ENCODE measurements around the gene XCR1. TPM values are rescaled to one million over a fixed set of nuclear protein-coding genes. Genes with fewer than 3 reads are reported as not detected.

Gene XCR1
- total RNA-seq, 2 experiments from 2014 or later: not detected

GRCh38 chr3:45988362-45988761 lies 38.9 kb downstream of the XCR1 start:
- H3K4me3 Mint-ChIP-seq: no peak overlapping the region
- no peak for DNase-seq
- POLR2A ChIA-PET: no interaction called here

GRCh38 chr3:45987368-45988291 lies 39.7 kb downstream of the XCR1 start:
- CTCF ChIA-PET: interaction anchor here (1.1 kb wide), 1 partner anchor 391 kb away, joined by 3 read pairs; no protein-coding TSS in a partner anchor
- Mint-ChIP-seq H3K9me3 (ENCODE audit: insufficient read depth) (no peaks in the 10 kb centered on the region), H3K27ac (peak overlapping the region; percentile 39), H3K4me3 (no peak overlapping the region), H3K27me3 (ENCODE audit: low read depth) (no peaks in the 10 kb centered on the region), H3K4me1 (ENCODE audit: low read depth) (peaks cover 94% of the 10 kb centered on the region), H3K36me3 (ENCODE audit: low read depth) (peaks cover 85% of the 10 kb centered on the region)
- POLR2A ChIA-PET: no interaction called here
- DNase-seq (no peak), ATAC-seq (no peak)

More at GRCh38 chr3:45988362-45988761, 38.9 kb downstream of the XCR1 start:
- ATAC-seq: no peak
- H3K36me3 Mint-ChIP-seq (ENCODE audit: low read depth): peaks cover 85% of the 10 kb centered on the region
- peak overlapping the region; percentile 39 for H3K27ac Mint-ChIP-seq
- H3K4me1 Mint-ChIP-seq (ENCODE audit: low read depth): peaks cover 95% of the 10 kb centered on the region
- H3K9me3 Mint-ChIP-seq (ENCODE audit: insufficient read depth): no peaks in the 10 kb centered on the region
- CTCF ChIA-PET: no interaction called here
- H3K27me3 Mint-ChIP-seq (ENCODE audit: low read depth): no peaks in the 10 kb centered on the region

GRCh38 chr3:45986303-45986982 lies 40.8 kb downstream of the XCR1 start:
- no peak overlapping the region for H3K4me3 Mint-ChIP-seq
- ChIA-PET POLR2A (no interaction called here), CTCF (interaction anchor here (1.1 kb wide), 1 partner anchor 392 kb away, joined by 3 read pairs; no protein-coding TSS in a partner anchor)
- H3K4me1 Mint-ChIP-seq (ENCODE audit: low read depth): peaks cover 92% of the 10 kb centered on the region
- no peak for ATAC-seq
- DNase-seq: no peak
- no peaks in the 10 kb centered on the region for H3K9me3 Mint-ChIP-seq (ENCODE audit: insufficient read depth)
- peaks cover 85% of the 10 kb centered on the region for H3K36me3 Mint-ChIP-seq (ENCODE audit: low read depth)
- no peaks in the 10 kb centered on the region for H3K27me3 Mint-ChIP-seq (ENCODE audit: low read depth)
- peak overlapping the region; percentile 21 for H3K27ac Mint-ChIP-seq

- no peak for ATAC-seq
- Mint-ChIP-seq H3K4me1 (ENCODE audit: low read depth) (peaks cover 92% of the 10 kb centered on the region), H3K9me3 (ENCODE audit: insufficient read depth) (no peaks in the 10 kb centered on the region), H3K4me3 (no peak overlapping the region), H3K27ac (peak overlapping the region; percentile 43), H3K36me3 (ENCODE audit: low read depth) (peaks cover 89% of the 10 kb centered on the region), H3K27me3 (ENCODE audit: low read depth) (no peaks in the 10 kb centered on the region)
- DNase-seq: no peak
- POLR2A ChIA-PET: interaction anchor here (2.3 kb wide), 1 partner anchor 8 kb away, joined by 10 read pairs; no protein-coding TSS in a partner anchor
- CTCF ChIA-PET: interaction anchor here (1.0 kb wide), 2 partner anchors 40 to 46 kb away, joined by 3 read pairs; no protein-coding TSS in a partner anchor
These were observed 41.6 kb downstream of the XCR1 start for GRCh38 chr3:45985532-45986302.

DNA sequence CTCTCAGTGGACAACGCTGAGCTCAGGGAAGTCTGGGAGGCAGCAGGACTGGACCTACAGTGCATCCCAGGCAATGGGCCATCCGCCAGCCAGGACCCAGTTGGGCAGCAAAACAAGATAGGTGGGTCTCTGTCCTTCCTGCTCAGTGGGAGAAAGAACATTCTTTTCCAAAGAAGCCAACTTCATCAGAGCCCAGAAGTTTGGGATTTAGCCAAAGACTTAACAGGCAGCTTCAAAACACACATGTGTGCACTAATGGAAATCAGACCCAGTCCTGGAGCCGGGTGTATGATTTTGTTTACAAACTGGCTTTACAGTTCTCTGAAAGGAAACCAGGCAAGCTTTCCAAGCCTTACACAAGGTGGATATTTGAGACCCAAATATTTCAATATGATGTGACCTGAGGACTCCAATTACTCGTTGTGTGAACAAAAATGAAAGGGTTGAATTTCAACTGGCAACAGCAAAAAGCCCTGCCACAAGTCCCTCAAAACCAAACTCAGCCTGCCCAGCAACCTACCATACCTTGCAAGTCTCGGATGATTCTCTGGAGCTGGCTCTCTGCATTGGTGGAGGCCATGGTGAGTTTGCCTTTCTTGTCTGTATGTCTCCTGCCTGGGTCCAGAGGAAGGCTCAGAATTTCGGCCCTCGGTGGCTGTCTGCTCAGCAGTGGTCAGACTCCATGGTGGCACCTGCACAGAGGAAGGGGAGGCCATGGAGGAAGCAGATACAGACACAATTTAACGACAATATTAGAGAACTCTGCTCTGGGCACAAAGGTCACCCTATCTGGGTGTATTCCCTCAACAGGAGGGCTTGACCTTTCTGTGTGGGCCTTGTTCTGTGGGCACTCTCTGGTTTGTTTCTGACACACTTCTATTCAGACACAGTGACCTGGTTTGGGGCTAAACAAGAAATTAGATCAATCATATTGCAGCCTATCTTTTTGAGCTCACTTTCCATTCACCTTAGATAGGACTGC lies 42.7 kb downstream of the XCR1 start:
- H3K4me3 Mint-ChIP-seq: no peak overlapping the region
- ChIA-PET CTCF (interaction anchor here (1.0 to 1.5 kb wide), 4 partner anchors 39 to 394 kb away, joined by 3 to 7 read pairs (median 3); no protein-coding TSS in a partner anchor), POLR2A (interaction anchor here (2.3 kb wide), 1 partner anchor 9 kb away, joined by 10 read pairs; no protein-coding TSS in a partner anchor)
- ATAC-seq (no peak), DNase-seq (no peak)
- H3K9me3 Mint-ChIP-seq (ENCODE audit: insufficient read depth): no peaks in the 10 kb centered on the region
- H3K36me3 Mint-ChIP-seq (ENCODE audit: low read depth): peaks cover 90% of the 10 kb centered on the region
- no peaks in the 10 kb centered on the region for H3K27me3 Mint-ChIP-seq (ENCODE audit: low read depth)
- H3K27ac Mint-ChIP-seq: peak overlapping the region; percentile 43
- H3K4me1 Mint-ChIP-seq (ENCODE audit: low read depth): peaks cover 92% of the 10 kb centered on the region

GRCh38 chr3:45983770-45984169 lies 43.5 kb downstream of the XCR1 start:
- CTCF ChIA-PET: interaction anchor here (0.8 to 2.5 kb wide), 6 partner anchors 11 to 395 kb away, joined by 3 to 7 read pairs (median 3); no protein-coding TSS in a partner anchor
- H3K4me3 Mint-ChIP-seq: no peak overlapping the region
- H3K27me3 Mint-ChIP-seq (ENCODE audit: low read depth): no peaks in the 10 kb centered on the region
- H3K9me3 Mint-ChIP-seq (ENCODE audit: insufficient read depth): no peaks in the 10 kb centered on the region
- peaks cover 91% of the 10 kb centered on the region for H3K4me1 Mint-ChIP-seq (ENCODE audit: low read depth)
- peaks cover 90% of the 10 kb centered on the region for H3K36me3 Mint-ChIP-seq (ENCODE audit: low read depth)
- ATAC-seq (no peak), DNase-seq (no peak)
- H3K27ac Mint-ChIP-seq: no peak overlapping the region
- POLR2A ChIA-PET: interaction anchor here (2.3 kb wide), 1 partner anchor 10 kb away, joined by 10 read pairs; no protein-coding TSS in a partner anchor

GRCh38 chr3:45981346-45982074 lies 45.8 kb downstream of the XCR1 start:
- CTCF ChIA-PET: interaction anchor here (0.9 to 3.4 kb wide), 11 partner anchors 9 to 96 kb away, joined by 3 to 35 read pairs (median 5); partner anchors contain the start of gene CXCR6
- H3K27me3 Mint-ChIP-seq (ENCODE audit: low read depth): no peaks in the 10 kb centered on the region
- H3K4me1 Mint-ChIP-seq (ENCODE audit: low read depth): peaks cover 91% of the 10 kb centered on the region
- H3K9me3 Mint-ChIP-seq (ENCODE audit: insufficient read depth): no peaks in the 10 kb centered on the region
- no peak overlapping the region for H3K4me3 Mint-ChIP-seq
- DNase-seq (no peak), ATAC-seq (no peak)
- POLR2A ChIA-PET: interaction anchor here (0.7 to 2.3 kb wide), 4 partner anchors 13 to 42 kb away, joined by 3 to 20 read pairs (median 6); partner anchors contain the start of gene FYCO1
- H3K36me3 Mint-ChIP-seq (ENCODE audit: low read depth): peaks cover 89% of the 10 kb centered on the region
- peak overlapping the region; percentile 13 for H3K27ac Mint-ChIP-seq

GRCh38 chr3:45980819-45981218 lies 46.5 kb downstream of the XCR1 start:
- Mint-ChIP-seq H3K36me3 (ENCODE audit: low read depth) (peaks cover 92% of the 10 kb centered on the region), H3K27ac (peak overlapping the region; percentile 13), H3K4me1 (ENCODE audit: low read depth) (peaks cover 93% of the 10 kb centered on the region), H3K27me3 (ENCODE audit: low read depth) (no peaks in the 10 kb centered on the region), H3K9me3 (ENCODE audit: insufficient read depth) (no peaks in the 10 kb centered on the region), H3K4me3 (no peak overlapping the region)
- ATAC-seq (no peak), DNase-seq (no peak)
- ChIA-PET POLR2A (interaction anchor here (1.6 to 2.3 kb wide), 3 partner anchors 14 to 30 kb away, joined by 3 to 20 read pairs (median 9); partner anchors contain the start of gene FYCO1), CTCF (interaction anchor here (0.8 to 3.4 kb wide), 10 partner anchors 12 to 228 kb away, joined by 3 to 35 read pairs (median 4); partner anchors contain the start of gene CXCR6)

DNA sequence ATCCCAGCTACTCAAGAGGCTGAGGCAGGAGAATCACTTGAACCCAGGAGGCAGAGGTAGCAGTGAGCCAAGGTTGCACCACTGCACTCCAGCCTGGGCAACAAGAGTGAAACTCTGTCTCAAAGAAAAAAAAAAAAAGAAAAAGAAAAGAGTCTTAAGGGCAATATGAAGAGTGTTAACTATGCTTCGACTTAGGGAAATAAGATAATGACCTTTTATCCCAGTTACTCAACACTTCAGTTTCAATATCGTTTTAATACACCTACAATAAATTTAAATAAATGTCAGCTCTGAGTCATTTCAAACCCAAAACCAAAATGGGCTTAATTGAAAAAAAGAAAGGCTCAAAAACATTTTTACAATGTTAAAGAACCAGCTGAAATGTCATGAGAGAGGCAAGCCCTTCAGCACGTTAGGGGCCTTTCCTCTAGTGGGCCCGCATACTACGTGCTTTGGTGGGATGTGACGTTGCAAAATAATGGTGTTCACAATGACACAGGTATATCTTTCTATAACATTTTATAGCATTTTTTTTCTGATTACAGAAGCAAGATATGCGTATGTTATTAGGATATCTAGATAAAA lies 47.0 kb downstream of the XCR1 start:
- ATAC-seq (no peak), DNase-seq (no peak)
- ChIA-PET CTCF (interaction anchor here (0.8 to 3.4 kb wide), 8 partner anchors 13 to 229 kb away, joined by 3 to 35 read pairs (median 4); partner anchors contain the start of gene CXCR6), POLR2A (interaction anchor here (0.8 to 2.3 kb wide), 4 partner anchors 14 to 37 kb away, joined by 3 to 20 read pairs (median 6); partner anchors contain the start of genes CXCR6 and FYCO1)
- Mint-ChIP-seq H3K4me3 (no peak overlapping the region), H3K9me3 (ENCODE audit: insufficient read depth) (no peaks in the 10 kb centered on the region), H3K36me3 (ENCODE audit: low read depth) (peaks cover 92% of the 10 kb centered on the region), H3K4me1 (ENCODE audit: low read depth) (peaks cover 93% of the 10 kb centered on the region), H3K27ac (peak overlapping the region; percentile 66), H3K27me3 (ENCODE audit: low read depth) (no peaks in the 10 kb centered on the region)

Data from activated CD8-positive, alpha-beta T cell treated with anti-CD3 and anti-CD28 coated beads, Interleukin-2, amount 10 ng/mL, durations not matched to agents 7 days and 5 days (primary cell).